ENCODE results near the gene LAIR2. TPM values are rescaled to one million over a fixed set of nuclear protein-coding genes. Genes with fewer than 3 reads are reported as not detected.

LAIR2 gene
- total RNA-seq, 1 donor from 2014 or later: not detected

GRCh38 chr19:54473892-54474372 is 28.7 kb upstream of the LAIR2 start:
- H3K4me3 Mint-ChIP-seq (ENCODE audit: unreplicated experiment): peak overlapping the region; percentile 70
- H3K27ac Mint-ChIP-seq (ENCODE audit: unreplicated experiment): peak overlapping the region; percentile 93
- H3K36me3 Mint-ChIP-seq (ENCODE audit: low read depth): peaks cover 2% of the 10 kb centered on the region
- peaks cover 34% of the 10 kb centered on the region for H3K4me1 Mint-ChIP-seq (ENCODE audit: low read depth)
- no peak for TF ChIP-seq CTCF (IDR thresholded peaks at IDR 0.05)
- no peaks in the 10 kb centered on the region for H3K9me3 Mint-ChIP-seq (ENCODE audit: low read depth)
- H3K27me3 Mint-ChIP-seq (ENCODE audit: low read depth): peaks cover 4% of the 10 kb centered on the region
- DNase-seq (ENCODE audit: low spot score): peak; percentile 50

GRCh38 chr19:54475706-54476105 is 26.9 kb upstream of the LAIR2 start:
- no peak for DNase-seq (ENCODE audit: low spot score)
- Mint-ChIP-seq H3K4me1 (ENCODE audit: low read depth) (peaks cover 22% of the 10 kb centered on the region), H3K4me3 (ENCODE audit: unreplicated experiment) (no peak overlapping the region), H3K27ac (ENCODE audit: unreplicated experiment) (no peak overlapping the region), H3K36me3 (ENCODE audit: low read depth) (no peaks in the 10 kb centered on the region), H3K27me3 (ENCODE audit: low read depth) (peaks cover 4% of the 10 kb centered on the region), H3K9me3 (ENCODE audit: low read depth) (no peaks in the 10 kb centered on the region)
- no peak for TF ChIP-seq CTCF (IDR thresholded peaks at IDR 0.05)

- peak; percentile 23 for TF ChIP-seq CTCF (IDR thresholded peaks at IDR 0.05)
- peak; percentile 1 for DNase-seq (ENCODE audit: low spot score)
- H3K36me3 Mint-ChIP-seq (ENCODE audit: low read depth): no peaks in the 10 kb centered on the region
- no peak overlapping the region for H3K27ac Mint-ChIP-seq (ENCODE audit: unreplicated experiment)
- peaks cover 19% of the 10 kb centered on the region for H3K4me1 Mint-ChIP-seq (ENCODE audit: low read depth)
- peaks cover 11% of the 10 kb centered on the region for H3K27me3 Mint-ChIP-seq (ENCODE audit: low read depth)
- H3K4me3 Mint-ChIP-seq (ENCODE audit: unreplicated experiment): no peak overlapping the region
- H3K9me3 Mint-ChIP-seq (ENCODE audit: low read depth): no peaks in the 10 kb centered on the region
These were observed 25.0 kb upstream of the LAIR2 start for GRCh38 chr19:54477650-54478049.

- DNase-seq (ENCODE audit: low spot score): peak; percentile 36
- no peaks in the 10 kb centered on the region for H3K9me3 Mint-ChIP-seq (ENCODE audit: low read depth)
- H3K4me1 Mint-ChIP-seq (ENCODE audit: low read depth): peaks cover 12% of the 10 kb centered on the region
- peaks cover 13% of the 10 kb centered on the region for H3K27me3 Mint-ChIP-seq (ENCODE audit: low read depth)
- peak; percentile 83 for TF ChIP-seq CTCF (IDR thresholded peaks at IDR 0.05)
- no peak overlapping the region for H3K27ac Mint-ChIP-seq (ENCODE audit: unreplicated experiment)
- H3K36me3 Mint-ChIP-seq (ENCODE audit: low read depth): no peaks in the 10 kb centered on the region
- H3K4me3 Mint-ChIP-seq (ENCODE audit: unreplicated experiment): no peak overlapping the region
These were observed 23.9 kb upstream of the LAIR2 start for GRCh38 chr19:54478677-54479266.

GRCh38 chr19:54480051-54480450 is 22.6 kb upstream of the LAIR2 start:
- Mint-ChIP-seq H3K36me3 (ENCODE audit: low read depth) (no peaks in the 10 kb centered on the region), H3K27ac (ENCODE audit: unreplicated experiment) (no peak overlapping the region), H3K4me1 (ENCODE audit: low read depth) (peaks cover 9% of the 10 kb centered on the region), H3K4me3 (ENCODE audit: unreplicated experiment) (no peak overlapping the region), H3K9me3 (ENCODE audit: low read depth) (no peaks in the 10 kb centered on the region), H3K27me3 (ENCODE audit: low read depth) (peaks cover 23% of the 10 kb centered on the region)
- DNase-seq (ENCODE audit: low spot score): no peak
- TF ChIP-seq CTCF (IDR thresholded peaks at IDR 0.05): no peak

All from chondrocyte (in vitro differentiated cells).